Uterus (tissue), 2 donors: ENCODE measurements around the gene NUP85.

Experiments used
- CTCF ChIP-seq, 4 experiments: fragments of 200-600 bp in 2 of 4; fragments of 450-650 bp in 2 of 4; sonication (generic) in 2 of 4; IDR thresholded peaks; one replicate each; pipeline ENCODE4 v1.5.1; 2016 to 2019; ENCODE audit warnings: antibody characterized with exemption in 4 of 4, mild to moderate bottlenecking in 2 of 4, moderate library complexity in 1 of 4
- POLR2A ChIP-seq, 2 donors: fragments of 450-650 bp; IDR thresholded peaks; one replicate each; pipeline ENCODE4 v1.6.1; 2016; ENCODE audit warnings: antibody characterized with exemption in 2 of 2, mild to moderate bottlenecking in 1 of 2, moderate library complexity in 1 of 2

- TF ChIP-seq CTCF (IDR thresholded peaks at IDR 0.05), result peak in 1 of 4 experiments; percentile 9
- TF ChIP-seq POLR2A (IDR thresholded peaks at IDR 0.05), result no peak
These were observed 55.3 kb downstream of the NUP85 start for GRCh38 chr17:75260641-75261335.
